Right lobe of liver (tissue), 6 donors: ENCODE data around the gene CBX1. TPM values are rescaled to one million over a fixed set of nuclear protein-coding genes. Genes with fewer than 3 reads are reported as not detected.

Source experiments
- ATAC-seq, 4 donors: fragments of 200-7000 bp; cut with Tn5 transposase; one replicate each; pipeline ENCODE4 v1.9.1; 2020; ENCODE audit warnings: mild to moderate bottlenecking in 4 of 4, moderate library complexity in 4 of 4
- DNase-seq, 3 donors: peaks; one replicate each; pipeline ENCODE4 v3.0.0-alpha.2; 2020
- H3K27ac ChIP-seq, 3 donors: fragments of 200-600 bp; one replicate each; pipeline ENCODE4 v1.8.0; 2022
- H3K27me3 ChIP-seq, 2 donors: fragments of 200-600 bp; one replicate each; pipeline ENCODE4 v1.8.0; 2022
- H3K36me3 ChIP-seq, 4 donors: fragments of 200-600 bp; sonication (generic) in 1 of 4; one replicate each; pipeline versions ENCODE4 v1.5.1 to v1.8.0; 2017 to 2022; ENCODE audit warnings: control low read depth in 1 of 4
- H3K4me1 ChIP-seq, 4 donors: fragments of 200-600 bp; sonication (generic) in 1 of 4; one replicate each; pipeline versions ENCODE4 v1.5.1 to v1.8.0; 2017 to 2022; ENCODE audit warnings: control low read depth in 1 of 4
- H3K4me3 ChIP-seq, 3 donors: fragments of 200-600 bp; one replicate each; pipeline ENCODE4 v1.8.0; 2022
- H3K9me3 ChIP-seq, 4 donors: fragments of 200-600 bp; sonication (generic) in 1 of 4; one replicate each; pipeline versions ENCODE4 v1.5.1 to v1.8.0; 2017 to 2022; ENCODE audit warnings: control low read depth in 1 of 4
- CTCF ChIP-seq, 4 donors: fragments of 200-600 bp in 3 of 4; fragments of 450-650 bp in 1 of 4; IDR thresholded peaks; one replicate each; pipeline versions ENCODE4 v1.5.1 to v1.8.0; 2016 to 2022; ENCODE audit warnings: antibody characterized with exemption in 4 of 4, mild to moderate bottlenecking in 2 of 4
- POLR2A ChIP-seq: fragments of 450-650 bp; IDR thresholded peaks from one replicate; pipeline ENCODE4 v1.6.1; 2017; ENCODE audit warnings: antibody characterized with exemption, mild to moderate bottlenecking
- WGBS: methylation state at CpG from one replicate; pipeline ENCODE4 v1.1.6; 2018; ENCODE audit warnings: low coverage, low lambda C conversion rate; ENCODE audit not compliant: insufficient coverage; ENCODE audit errors: missing lambda C conversion rate; 5-methylcytosine and 5-hydroxymethylcytosine counted together
- intact Hi-C, 2 donors: fragments of 100-400 bp; cut with DNase I; formaldehyde crosslinking; loops; one replicate each; pipeline versions ENCODE4 v1.11.2 to v1.14.1; 2022
- total RNA-seq, 6 experiments: library from RNA; depleted of rRNA in 2 of 6; stranded (reverse); fragments of >200 nt in 2 of 6; fragmentation: NEBNext Ultra II Directional in 3 of 6; extraction: Animal tissue kit (Norgen Biotek cat#: 25700) in 3 of 6; gene quantifications; one replicate each; pipeline versions ENCODE4 v1.1.0 to v1.2.4, GENCODE V29; 2016 to 2023
- donor health status: DM: no; HTN: yes; CAD: no.
- donor health status: DM: no; HTN: no; CAD: no.
- donor health status: DM: no; HTN: no; CAD: no.
- donor health status: DM: no; HTN: yes; CAD: no.
- donor health status: DM: no; HTN: yes; CAD: no.

Gene CBX1
- total RNA-seq, 6 experiments from 2014 or later, result 7.0 to 10.5 (median 9.9) TPM

DNA sequence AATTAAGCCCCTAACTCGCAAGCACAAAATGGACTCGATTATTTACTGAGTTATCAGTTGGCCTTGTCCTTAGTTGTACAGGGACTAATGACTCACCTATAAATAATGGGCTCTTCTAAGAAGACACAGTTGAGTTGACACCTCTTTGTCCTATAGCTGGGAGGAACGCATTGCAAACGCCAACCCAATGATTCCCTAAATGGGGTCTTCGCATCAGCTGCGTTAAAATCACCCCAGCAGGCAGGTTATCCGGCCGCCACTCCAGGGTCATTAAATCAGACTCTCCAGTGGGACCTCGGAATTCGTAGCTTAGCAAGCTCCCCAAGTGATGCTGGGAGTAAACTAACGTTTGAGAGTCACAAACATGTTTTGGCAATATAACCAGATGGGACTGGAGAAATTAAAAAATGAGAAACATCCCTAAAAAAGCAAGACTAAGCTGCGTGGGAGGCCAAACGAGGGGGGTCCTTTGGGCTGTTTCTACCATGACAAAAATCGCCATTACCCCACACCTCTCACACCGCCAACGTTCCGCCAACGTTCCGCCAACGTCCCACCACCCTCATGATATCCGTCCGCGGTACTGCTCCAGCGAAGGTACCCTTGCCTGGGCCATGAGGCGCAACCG, 54.1 kb downstream of the CBX1 start:
- DNase-seq (no peak), ATAC-seq (no peak)
- H3K36me3 ChIP-seq, result peaks cover 0 to 11% (median 0%) of the 10 kb centered on the region in 4 donors
- no peaks in the 10 kb centered on the region for H3K27me3 ChIP-seq
- WGBS, result 4% methylated on average over 18 of the region's 26 CpGs
- H3K4me3 ChIP-seq, result peak overlapping the region; percentile 66 to 88 (median 83)
- no peak for TF ChIP-seq POLR2A
- no peak for TF ChIP-seq CTCF (IDR thresholded peaks at IDR 0.05)
- no peaks in the 10 kb centered on the region for H3K9me3 ChIP-seq
- peak overlapping the region; percentile 84 to 94 (median 91) for H3K27ac ChIP-seq
- peaks cover 2 to 35% (median 11%) of the 10 kb centered on the region in 4 donors for H3K4me1 ChIP-seq
- intact Hi-C loops, result no loop called here

DNA sequence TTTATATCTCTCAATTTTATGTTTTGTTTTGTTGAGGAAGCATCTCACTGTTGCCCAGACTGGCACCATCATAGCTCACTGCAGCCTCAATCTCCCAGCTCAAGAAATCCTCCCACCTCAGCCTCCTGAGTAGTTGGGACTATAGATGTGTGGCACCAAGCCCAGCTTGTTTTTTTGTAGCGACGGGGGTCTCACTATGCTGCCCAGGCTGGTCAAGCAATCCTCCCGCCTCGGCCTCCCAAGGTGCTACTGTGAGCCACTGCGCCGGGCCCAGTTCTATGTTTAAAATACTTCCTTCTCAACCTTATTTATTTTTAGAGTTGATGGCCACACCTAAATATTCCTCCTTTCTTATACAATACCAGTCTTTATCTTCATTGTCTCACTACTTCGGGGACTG, 55.0 kb downstream of the CBX1 start:
- 85% methylated on average over 4 of the region's 7 CpGs for WGBS
- ATAC-seq (no peak), DNase-seq (no peak)
- H3K27me3 ChIP-seq, result no peaks in the 10 kb centered on the region
- H3K4me3 ChIP-seq, result no peak overlapping the region
- no peak overlapping the region for H3K27ac ChIP-seq
- TF ChIP-seq CTCF (IDR thresholded peaks at IDR 0.05), result no peak
- TF ChIP-seq POLR2A, result no peak
- no peaks in the 10 kb centered on the region for H3K9me3 ChIP-seq
- H3K36me3 ChIP-seq, result peaks cover 0 to 9% (median 0%) of the 10 kb centered on the region in 4 donors
- peaks cover 0 to 26% (median 7%) of the 10 kb centered on the region in 4 donors for H3K4me1 ChIP-seq
- intact Hi-C loops, result no loop called here

DNA sequence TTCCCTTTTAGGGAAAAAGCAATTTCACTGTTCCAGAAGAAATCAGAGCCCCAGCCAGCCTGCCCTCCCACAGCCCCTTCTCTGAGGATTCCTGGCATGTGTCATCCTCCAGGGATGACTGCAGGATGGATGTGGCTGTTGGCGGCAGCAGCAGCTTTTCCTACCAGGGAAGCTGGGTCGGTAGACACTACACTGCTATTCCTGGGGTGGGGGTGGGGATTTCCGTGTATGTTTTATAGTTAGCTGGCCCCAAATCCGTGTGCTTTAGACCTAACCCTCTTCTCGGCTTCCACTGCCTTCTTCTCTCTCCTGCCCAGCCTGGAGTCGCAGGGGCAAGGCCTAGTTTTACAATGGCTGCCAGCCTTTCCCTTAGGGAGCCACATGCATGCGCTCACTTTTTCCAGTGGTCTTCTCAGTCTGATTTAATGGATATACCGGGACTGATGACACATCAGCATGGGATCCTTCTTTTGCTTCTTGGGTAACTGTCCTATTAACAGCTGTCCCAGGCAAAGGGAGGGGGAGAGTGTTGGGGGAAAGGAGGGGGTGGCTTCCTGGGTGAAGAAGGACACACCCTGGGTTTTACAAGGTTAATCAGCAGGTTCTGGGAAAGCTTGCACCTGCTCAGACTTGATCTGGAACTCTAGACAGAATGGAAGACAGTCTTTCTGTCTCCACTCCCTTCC, 55.8 kb downstream of the CBX1 start:
- 83% methylated on average over 2 of the region's 8 CpGs for WGBS
- DNase-seq, result no peak
- no peak overlapping the region for H3K4me3 ChIP-seq
- no peak for TF ChIP-seq CTCF (IDR thresholded peaks at IDR 0.05)
- no peak for TF ChIP-seq POLR2A
- peaks cover 0 to under 1% (median 0%) of the 10 kb centered on the region in 4 donors for H3K36me3 ChIP-seq
- no peaks in the 10 kb centered on the region for H3K27me3 ChIP-seq
- H3K4me1 ChIP-seq, result peaks cover 0 to 17% (median under 1%) of the 10 kb centered on the region in 4 donors
- H3K27ac ChIP-seq, result no peak overlapping the region
- H3K9me3 ChIP-seq, result no peaks in the 10 kb centered on the region
- ATAC-seq, result no peak
- intact Hi-C loops, result no loop called here

DNA sequence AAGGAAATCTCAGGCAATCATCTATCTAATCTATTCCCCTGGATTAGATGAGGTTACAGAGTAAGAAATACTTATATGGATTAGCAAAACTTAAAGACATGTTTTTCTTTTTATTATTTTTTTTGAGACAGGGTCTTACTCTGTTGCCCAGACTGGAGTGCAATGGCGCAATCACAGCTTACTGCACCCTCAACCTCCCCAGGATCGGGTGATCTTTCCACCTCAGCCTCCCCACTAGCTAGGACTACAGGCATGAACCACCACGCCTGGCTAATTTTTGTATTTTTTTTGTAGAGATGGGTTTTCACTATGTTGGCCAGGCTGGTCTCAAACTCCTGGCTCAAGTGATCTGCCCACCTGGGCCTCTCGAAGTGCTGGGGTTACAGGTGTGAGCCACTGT, 56.4 kb downstream of the CBX1 start:
- no peak overlapping the region for H3K27ac ChIP-seq
- no peaks in the 10 kb centered on the region for H3K9me3 ChIP-seq
- ATAC-seq (no peak), DNase-seq (no peak)
- no peak overlapping the region for H3K4me3 ChIP-seq
- 84% methylated on average over 4 of the region's 4 CpGs for WGBS
- no peaks in the 10 kb centered on the region for H3K27me3 ChIP-seq
- intact Hi-C loops, result no loop called here
- TF ChIP-seq POLR2A (no peak), CTCF (IDR thresholded peaks at IDR 0.05) (no peak)
- peaks cover 0 to 11% (median 0%) of the 10 kb centered on the region in 4 donors for H3K4me1 ChIP-seq
- H3K36me3 ChIP-seq, result no peaks in the 10 kb centered on the region
